HCT116 (cell line): ENCODE data around the gene ABCA5. TPM values are rescaled to one million over a fixed set of nuclear protein-coding genes. Genes with fewer than 3 reads are reported as not detected.

Source experiments
- ATAC-seq: fragments of 200-7000 bp; cut with Tn5 transposase; 2 replicates; pipeline ENCODE4 v1.9.1; 2020; ENCODE audit warnings: mild to moderate bottlenecking, moderate library complexity
- BruUV-seq: library from RNA; stranded (reverse); fragments of 400-500 nt; replicated peaks from 2 replicates; lab custom pipeline; 2021; lab: Mats Ljungman, UMichigan
- CTCF ChIA-PET: fragments of 300-600 bp; sonication (Branson Sonifier 250); formaldehyde crosslinking; loops from one replicate; lab custom pipeline; 2021; ENCODE audit warnings: antibody characterized with exemption; lab: Charles Lee
- POLR2A ChIA-PET: fragments of 300-600, 350-600 bp; sonication (Branson Sonifier 250); formaldehyde crosslinking; loops from one replicate; lab custom pipeline; 2021; ENCODE audit warnings: antibody characterized with exemption; lab: Charles Lee
- RAD21 ChIA-PET, 2 experiments: fragments of 300-600 bp; sonication (Branson Sonifier 250); formaldehyde crosslinking; loops; one replicate each; lab custom pipeline; 2023; ENCODE audit warnings: low total read pairs in 2 of 2; ENCODE audit not compliant: uncharacterized antibody in 2 of 2, unreplicated experiment in 2 of 2, low non-redundant PET in 1 of 2; lab: Charles Lee
- DNase-seq: peaks from one replicate; pipeline ENCODE4 v3.0.0-alpha.2; 2010; ENCODE audit warnings: low read depth, low spot score
- H2AFZ ChIP-seq: fragments of 200-600 bp; shearing (Covaris generic), sonication (generic); 2 replicates; pipeline ENCODE4 v1.6.1; 2017; ENCODE audit warnings: low read depth, mixed run types, mixed read lengths, antibody characterized with exemption, low read length; ENCODE audit not compliant: poor library complexity, severe bottlenecking
- H3K27ac ChIP-seq: 2 replicates; pipeline ENCODE4 v1.5.1; 2012; ENCODE audit warnings: low read depth, low read length
- H3K27me3 ChIP-seq: fragments of 200-600 bp; sonication (generic); 2 replicates; pipeline ENCODE4 v1.6.1; 2016; ENCODE audit warnings: mixed run types, low read length, mixed read lengths; ENCODE audit not compliant: insufficient read depth
- H3K36me3 ChIP-seq, 2 experiments: fragments of 200-500 bp in 1 of 2; fragments of 200-600 bp in 1 of 2; sonication (Bioruptor generic) in 1 of 2; sonication (generic) in 1 of 2; 2 replicates each; pipeline versions ENCODE4 v1.5.1 to v1.6.1; 2014 to 2016; ENCODE audit warnings: low read length in 2 of 2, inconsistent platforms in 1 of 2, mixed read lengths in 1 of 2, mixed run types in 1 of 2; ENCODE audit not compliant: insufficient read depth in 2 of 2, control insufficient read depth in 1 of 2
- H3K4me1 ChIP-seq, 2 experiments: fragments of 200-600 bp in 1 of 2; sonication (generic) in 1 of 2; 2 replicates each; pipeline versions ENCODE4 v1.5.1 to v1.6.1; 2012 to 2017; ENCODE audit warnings: low read length in 2 of 2, inconsistent platforms in 1 of 2, mild to moderate bottlenecking in 1 of 2, mixed read lengths in 1 of 2, mixed run types in 1 of 2, moderate library complexity in 1 of 2; ENCODE audit not compliant: insufficient read depth in 2 of 2, control insufficient read depth in 1 of 2
- H3K4me2 ChIP-seq: fragments of 200-600 bp; sonication (generic); 2 replicates; pipeline ENCODE4 v1.6.1; 2017; ENCODE audit warnings: mixed run types, low read length, mixed read lengths
- H3K4me3 ChIP-seq, 2 experiments: fragments of 200-600 bp in 1 of 2; sonication (generic) in 1 of 2; replicated peaks in 1 of 2; 2 replicates each; pipeline ENCODE4 v1.5.1; 2011 to 2016; ENCODE audit warnings: low read length in 2 of 2, control low read depth in 1 of 2, low read depth in 1 of 2, mild to moderate bottlenecking in 1 of 2, mixed read lengths in 1 of 2, mixed run types in 1 of 2
- H3K79me2 ChIP-seq: fragments of 200-600 bp; sonication (generic); 2 replicates; pipeline ENCODE4 v1.6.1; 2017; ENCODE audit warnings: mild to moderate bottlenecking, mixed run types, low read length, moderate library complexity, mixed read lengths; ENCODE audit not compliant: insufficient read depth
- H3K9ac ChIP-seq: fragments of 200-600 bp; sonication (generic); 2 replicates; pipeline ENCODE4 v1.6.1; 2016; ENCODE audit warnings: low read length, mixed read lengths
- H3K9me2 ChIP-seq: fragments of 200-600 bp; sonication (generic), shearing (Covaris generic); 2 replicates; pipeline ENCODE4 v1.6.1; 2017; ENCODE audit warnings: mixed run types, mild to moderate bottlenecking, moderate library complexity; ENCODE audit not compliant: insufficient read depth
- H3K9me3 ChIP-seq, 2 experiments: fragments of 200-500 bp in 1 of 2; fragments of 200-600 bp in 1 of 2; sonication (Bioruptor generic) in 1 of 2; sonication (generic) in 1 of 2; 2 replicates each; pipeline ENCODE4 v1.6.1; 2014 to 2017; ENCODE audit warnings: low read length in 2 of 2, mixed read lengths in 2 of 2, inconsistent platforms in 1 of 2, low read depth in 1 of 2, mild to moderate bottlenecking in 1 of 2, mixed run types in 1 of 2, moderate library complexity in 1 of 2; ENCODE audit not compliant: control insufficient read depth in 1 of 2, insufficient read depth in 1 of 2
- H4K20me1 ChIP-seq: fragments of 200-600 bp; sonication (generic), shearing (Covaris generic); 2 replicates; pipeline ENCODE4 v1.6.1; 2017; ENCODE audit warnings: mixed run types, mild to moderate bottlenecking, moderate library complexity; ENCODE audit not compliant: insufficient read depth
- CBX3 ChIP-seq: IDR thresholded peaks from 2 replicates; pipeline ENCODE4 v1.6.1; 2012; ENCODE audit warnings: low read depth
- CEBPB ChIP-seq: IDR thresholded peaks from 2 replicates; pipeline ENCODE4 v1.6.1; 2012; ENCODE audit warnings: low read depth
- EGR1 ChIP-seq: IDR thresholded peaks from 2 replicates; pipeline ENCODE4 v1.6.1; 2012; ENCODE audit warnings: low read depth
- ELF1 ChIP-seq: IDR thresholded peaks from 2 replicates; pipeline ENCODE4 v1.6.1; 2012; ENCODE audit warnings: low read depth, borderline replicate concordance
- EZH2 ChIP-seq: fragments of 200-600 bp; sonication (generic); IDR thresholded peaks from 2 replicates; pipeline ENCODE4 v1.6.1; 2017; ENCODE audit warnings: antibody characterized with exemption, mixed run types
- EZH2phosphoT487 ChIP-seq: fragments of 200-600 bp; IDR thresholded peaks from 2 replicates; pipeline ENCODE4 v1.6.1; 2018; ENCODE audit warnings: antibody characterized with exemption, borderline replicate concordance
- FOSL1 ChIP-seq: IDR thresholded peaks from 2 replicates; pipeline ENCODE4 v1.6.1; 2012; ENCODE audit warnings: low read depth
- JUND ChIP-seq: IDR thresholded peaks from 2 replicates; pipeline ENCODE4 v1.6.1; 2012
- MAX ChIP-seq: IDR thresholded peaks from 2 replicates; pipeline ENCODE4 v1.6.1; 2012
- POLR2AphosphoS5 ChIP-seq: IDR thresholded peaks from 2 replicates; pipeline ENCODE4 v1.6.1; 2011; ENCODE audit warnings: mild to moderate bottlenecking, low read depth, low read length, moderate library complexity
- RAD21 ChIP-seq: IDR thresholded peaks from 2 replicates; pipeline ENCODE4 v1.6.1; 2012; ENCODE audit warnings: low read depth, mild to moderate bottlenecking
- REST ChIP-seq: IDR thresholded peaks from 2 replicates; pipeline ENCODE4 v1.6.1; 2012; ENCODE audit warnings: low read depth
- SP1 ChIP-seq: IDR thresholded peaks from 2 replicates; pipeline ENCODE4 v1.6.1; 2012; ENCODE audit warnings: low read depth
- SRF ChIP-seq: IDR thresholded peaks from 2 replicates; pipeline ENCODE4 v1.6.1; 2012; ENCODE audit warnings: low read depth
- YY1 ChIP-seq: IDR thresholded peaks from 2 replicates; pipeline ENCODE4 v1.6.1; 2011; ENCODE audit warnings: low read length, low read depth, moderate library complexity, mild to moderate bottlenecking; ENCODE audit not compliant: insufficient replicate concordance; ENCODE audit errors: extremely low read depth
- ZFX ChIP-seq: fragments of 450-650 bp; IDR thresholded peaks from 2 replicates; pipeline ENCODE4 v1.6.1; 2017
- ZNF274 ChIP-seq: fragments of 200-500 bp; sonication (Bioruptor generic); IDR thresholded peaks from 2 replicates; pipeline ENCODE4 v1.6.1; 2014; ENCODE audit warnings: mild to moderate bottlenecking, low read depth, low read length, inconsistent platforms
- intact Hi-C: fragments of 100-400 bp; cut with micrococcal nuclease; formaldehyde crosslinking; loops from 2 replicates; pipeline ENCODE4 v1.10.0; 2022
- total RNA-seq: library from RNA; stranded (reverse); gene quantifications from one replicate; pipeline ENCODE4 v1.2.1, GENCODE V29; 2021; ENCODE audit not compliant: unreplicated experiment

ABCA5 gene
- total RNA-seq, 1 experiment from 2014 or later: 6.8 TPM

- H2AFZ ChIP-seq: no peak overlapping the region
- ChIA-PET CTCF (interaction anchor here (1.8 to 6.6 kb wide), 5 partner anchors 9 to 474 kb away, joined by 6 to 63 read pairs (median 20); no protein-coding TSS in a partner anchor), POLR2A (no interaction called here), RAD21 (no interaction called here)
- TF ChIP-seq ELF1 (no peak), EZH2 (no peak), MAX (no peak), EZH2phosphoT487 (no peak), ZNF274 (no peak), RAD21 (no peak), SP1 (no peak), CBX3 (no peak), EGR1 (no peak), POLR2AphosphoS5 (no peak), ZFX (no peak), JUND (no peak), REST (no peak), YY1 (no peak), SRF (no peak), CEBPB (no peak), FOSL1 (no peak)
- H3K4me3 ChIP-seq: no peak overlapping the region
- intact Hi-C loops: loop anchor here (5.0 to 10.0 kb wide), 3 partner anchors 282 to 778 kb away; no protein-coding TSS in a partner anchor
- no peak overlapping the region for H3K27ac ChIP-seq
- no peaks in the 10 kb centered on the region for H3K9me3 ChIP-seq
- no peak for DNase-seq
- no peak for ATAC-seq
- H3K9ac ChIP-seq: no peak overlapping the region
- no peaks in the 10 kb centered on the region for H3K27me3 ChIP-seq
- no peaks in the 10 kb centered on the region for H3K79me2 ChIP-seq
- no peaks in the 10 kb centered on the region for H3K9me2 ChIP-seq
- no TSS peak for BruUV-seq
- H4K20me1 ChIP-seq: no peaks in the 10 kb centered on the region
- no peaks in the 10 kb centered on the region for H3K36me3 ChIP-seq
- H3K4me1 ChIP-seq: no peaks in the 10 kb centered on the region
- no peak overlapping the region for H3K4me2 ChIP-seq
These were observed 81.3 kb downstream of the ABCA5 start for GRCh38 chr17:69245617-69246016.
